HG03196 (cell line): ENCODE data around the gene RBPJ.

Source experiments
- ATAC-seq: cut with Tn5 transposase; IDR thresholded peaks from one replicate; pipeline ENCODE4 v1.9.1; 2021; ENCODE audit not compliant: unreplicated experiment

Gene RBPJ

DNA sequence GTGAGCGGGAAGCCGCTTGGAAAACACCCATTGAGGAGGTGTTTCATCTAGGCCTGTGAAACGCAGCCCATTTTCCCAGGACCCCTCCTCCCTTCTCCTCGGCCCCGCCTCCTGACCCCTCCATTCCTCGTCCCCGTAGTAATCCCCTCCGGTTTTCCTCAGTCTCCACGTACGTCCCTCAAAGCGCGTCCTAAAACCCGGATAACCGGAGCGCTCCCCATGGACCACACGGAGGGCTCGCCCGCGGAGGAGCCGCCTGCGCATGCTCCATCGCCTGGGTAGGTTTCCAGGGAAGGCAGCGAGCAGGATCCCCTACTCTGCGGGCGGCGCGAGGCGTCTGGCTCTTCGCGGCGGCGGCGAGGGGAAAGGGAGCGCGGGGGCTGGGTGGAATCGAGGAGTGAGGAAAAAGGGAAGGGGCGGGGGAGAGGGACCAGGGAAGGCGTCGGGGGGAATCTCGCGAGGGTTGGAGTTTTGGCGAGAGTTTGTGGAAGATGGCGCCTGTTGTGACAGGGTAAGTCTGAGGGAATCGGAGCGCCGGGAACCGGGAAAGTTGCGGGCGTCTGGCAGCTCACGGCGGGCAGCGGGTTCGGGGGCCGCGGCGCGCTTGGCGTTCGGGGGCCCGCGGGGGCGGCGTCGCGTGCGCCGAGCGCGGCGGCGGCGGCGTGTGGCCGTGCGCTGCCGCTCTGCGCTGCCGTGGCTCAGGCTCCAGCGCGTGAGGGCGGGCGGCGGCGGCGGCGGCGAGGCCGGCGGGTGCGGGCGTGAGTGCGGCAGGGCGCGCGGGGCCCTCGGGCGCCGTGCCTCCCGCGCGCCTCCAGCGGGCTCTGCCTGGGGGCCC is at the start of gene RBPJ:
RBPJ (plus strand) TSS at position 477 of the 835 bp plus-strand sequence; CDS start at position 492, 15 bp downstream.
- ATAC-seq: peak; percentile 15

DNA sequence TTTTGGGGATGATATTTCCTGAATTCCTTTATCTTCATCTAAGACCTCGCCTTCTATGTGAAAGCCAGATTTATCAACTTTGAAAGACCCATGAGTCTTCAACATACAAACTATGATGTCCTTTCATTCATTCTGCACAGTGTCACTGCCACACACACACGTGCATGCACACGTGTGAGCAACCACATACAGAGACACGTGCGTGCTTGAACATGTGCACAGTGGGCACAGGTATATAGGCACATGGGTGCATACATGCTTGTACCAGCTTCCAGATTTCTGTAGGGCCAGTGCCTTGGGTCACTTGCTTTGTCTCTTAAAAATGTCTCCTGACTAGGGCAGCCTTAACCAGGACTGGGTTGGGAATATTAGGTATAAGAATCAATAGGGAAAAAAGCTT is 49.1 kb upstream of the RBPJ start:
- ATAC-seq: no peak

DNA sequence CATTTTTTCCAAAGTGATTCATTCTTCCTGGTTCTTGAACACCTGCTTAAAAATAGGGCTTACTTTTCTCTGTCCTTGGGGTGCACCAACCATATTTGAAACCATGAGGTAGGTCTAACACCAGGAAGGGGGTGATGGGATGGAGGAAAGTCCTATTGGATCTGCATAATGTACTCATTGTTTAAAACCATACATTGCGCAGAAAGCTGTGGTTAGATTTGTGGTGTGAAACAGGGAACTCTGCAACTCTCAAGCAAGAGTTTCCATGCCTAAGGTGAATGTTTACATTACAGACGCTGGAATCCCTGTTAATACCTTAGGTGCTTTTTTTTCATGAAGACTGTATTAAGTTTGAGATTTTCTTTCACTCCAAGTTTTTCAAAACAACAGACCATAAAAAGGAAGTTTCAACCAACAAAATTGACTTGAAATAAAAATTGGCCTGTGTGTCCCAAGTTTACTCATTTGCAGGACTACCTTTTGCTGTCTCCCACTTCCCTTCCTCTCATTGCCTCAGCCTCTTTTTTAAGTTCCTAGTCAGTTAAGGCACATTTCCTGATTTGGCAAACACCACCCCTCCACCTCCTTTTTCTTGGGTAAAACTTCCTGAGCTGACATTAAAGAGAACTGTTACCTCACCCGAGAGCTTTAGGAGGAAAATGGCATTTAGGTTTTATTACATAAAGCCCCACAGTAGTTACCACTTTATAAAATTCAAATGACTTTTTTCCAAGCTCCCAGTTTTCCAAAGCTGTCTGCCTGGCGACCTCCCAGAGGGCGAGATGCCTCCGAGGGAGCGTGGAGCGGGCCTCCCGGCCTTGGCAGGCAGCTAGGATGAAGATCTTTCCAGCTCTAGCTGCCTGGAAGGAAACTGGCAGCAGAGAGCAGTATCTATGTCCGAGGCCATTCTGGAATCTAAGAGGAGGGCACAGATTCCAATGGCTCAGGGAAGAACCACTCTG is 47.9 kb upstream of the RBPJ start:
- no peak for ATAC-seq

DNA sequence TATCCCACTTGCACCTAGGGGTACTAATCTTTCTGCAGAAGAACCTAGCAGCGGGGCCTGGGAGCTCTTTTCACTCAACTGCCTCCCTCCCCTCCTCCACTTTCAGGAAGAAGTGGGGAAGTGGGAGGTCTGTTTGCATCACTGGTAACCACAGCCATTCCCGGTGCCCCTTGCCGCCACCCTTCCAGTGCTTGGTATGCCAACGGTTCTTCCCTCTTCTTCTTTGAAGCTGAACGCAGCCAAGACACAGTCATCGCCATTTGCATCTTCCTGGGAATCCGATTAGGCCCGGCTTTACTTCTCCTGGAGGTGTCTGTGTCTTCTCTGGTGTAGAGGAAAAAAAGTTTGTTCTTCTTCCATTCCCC is 47.2 kb upstream of the RBPJ start:
- no peak for ATAC-seq

DNA sequence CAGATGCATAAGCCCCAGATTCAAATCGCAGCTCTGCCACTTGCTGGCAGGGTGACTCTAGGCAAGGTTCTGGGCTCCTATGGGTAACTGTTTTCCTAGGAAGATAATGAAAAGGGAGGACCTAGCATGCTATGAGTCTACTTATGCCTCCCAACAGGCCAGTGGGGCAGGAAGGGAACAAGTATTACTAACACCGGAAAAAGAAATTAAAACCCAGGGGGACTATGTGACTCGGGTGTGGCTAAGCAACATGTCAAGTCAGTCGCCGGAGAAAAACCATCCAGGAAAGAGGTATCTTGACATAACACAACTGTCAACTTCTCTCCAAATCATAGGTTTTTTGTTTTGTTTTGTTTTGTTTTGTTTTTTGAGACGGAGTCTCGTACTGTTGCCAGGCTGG is 45.5 kb upstream of the RBPJ start:
- ATAC-seq: no peak

DNA sequence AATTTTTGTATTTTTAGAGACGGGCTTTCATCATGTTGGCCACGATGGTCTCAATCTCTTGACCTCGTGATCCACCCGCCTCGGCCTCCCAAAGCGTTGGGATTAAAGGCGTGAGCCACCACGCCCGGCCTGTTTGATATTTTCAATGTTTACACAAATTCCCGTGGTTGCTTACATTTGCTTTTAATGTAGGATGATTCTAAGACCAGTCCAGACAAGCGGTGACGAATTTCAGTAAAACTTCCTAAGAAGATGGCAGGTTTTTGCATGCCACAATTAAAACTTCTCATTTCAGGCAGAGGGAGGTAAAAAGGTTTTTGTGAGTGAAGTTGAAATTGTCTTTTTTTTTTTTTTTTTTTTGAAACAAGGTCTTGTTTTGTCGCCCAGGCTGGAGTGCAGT is 41.4 kb upstream of the RBPJ start:
- ATAC-seq: no peak

DNA sequence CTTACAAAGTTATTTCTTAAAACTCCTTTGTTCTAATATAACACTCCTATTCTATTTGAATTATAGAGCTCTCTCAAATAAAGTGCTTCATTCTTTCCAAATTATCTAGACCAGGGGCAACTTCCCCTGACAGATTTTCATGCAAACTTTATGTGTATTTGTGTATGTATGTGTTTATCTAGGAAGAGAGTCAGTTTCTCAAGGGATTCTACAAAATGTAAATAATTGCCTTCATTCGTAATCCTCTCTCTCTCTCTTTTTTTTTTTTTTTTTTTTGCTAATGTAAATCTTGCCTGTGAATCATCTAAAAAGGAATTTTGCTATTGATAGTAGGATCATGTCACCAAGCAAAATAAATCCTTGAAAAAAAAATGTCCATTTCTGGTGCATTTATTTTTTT is 38.9 kb upstream of the RBPJ start:
- no peak for ATAC-seq

DNA sequence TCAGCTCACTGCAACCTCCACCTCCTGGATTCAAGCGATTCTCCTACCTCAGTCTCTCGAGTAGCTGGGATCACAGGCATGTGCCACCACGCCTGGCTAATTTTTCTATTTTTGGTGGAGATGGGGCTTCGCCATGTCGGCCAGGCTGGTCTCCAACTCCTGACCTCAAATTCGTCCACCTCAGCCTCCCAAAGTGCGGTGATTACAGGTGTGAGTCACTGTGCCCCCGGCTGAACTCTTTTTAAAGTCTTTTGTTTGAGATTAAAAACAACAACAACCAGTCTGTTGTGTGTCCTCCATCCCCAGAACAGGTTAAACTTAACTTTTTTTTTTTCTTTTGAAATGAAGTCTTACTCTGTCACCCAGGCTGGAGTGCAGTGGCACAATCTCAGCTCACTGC is 36.3 kb upstream of the RBPJ start:
- ATAC-seq: no peak

DNA sequence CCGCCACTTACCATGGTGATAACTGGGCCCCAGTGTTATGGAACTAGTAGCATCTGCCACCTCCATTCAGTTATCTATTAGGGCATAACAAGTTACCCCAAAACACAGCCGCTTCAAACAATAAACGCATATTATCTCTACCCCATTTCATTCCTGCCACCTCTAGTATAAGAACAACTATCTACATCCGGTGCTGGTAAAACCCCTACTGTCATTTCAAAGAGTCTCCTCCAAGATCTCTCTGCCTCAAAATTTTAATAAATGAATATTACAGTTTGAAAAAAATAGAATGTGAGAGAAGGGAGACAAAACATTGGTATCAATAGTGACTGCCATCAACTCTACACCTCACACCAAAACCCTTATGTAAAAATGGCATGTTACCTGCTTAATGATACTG is 35.5 kb upstream of the RBPJ start:
- no peak for ATAC-seq

DNA sequence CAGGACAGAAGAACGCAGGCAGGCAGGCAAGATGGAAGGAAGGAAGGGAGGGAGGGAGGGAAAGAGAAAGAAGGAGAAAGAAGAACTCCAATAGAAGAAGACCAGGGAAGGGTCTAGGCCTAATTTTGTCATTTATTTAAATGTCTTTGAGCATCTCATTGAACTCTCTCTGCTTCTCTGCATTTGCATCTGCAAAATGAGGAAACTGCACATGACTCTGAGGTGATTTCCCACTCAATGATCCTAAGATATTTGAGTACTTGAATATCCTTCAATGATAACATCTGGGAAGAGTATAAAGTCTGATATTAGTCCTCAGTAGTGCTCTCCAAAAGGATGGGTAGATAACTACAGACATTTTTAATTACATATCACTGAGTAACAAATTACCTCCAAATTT is 33.1 kb upstream of the RBPJ start:
- no peak for ATAC-seq

DNA sequence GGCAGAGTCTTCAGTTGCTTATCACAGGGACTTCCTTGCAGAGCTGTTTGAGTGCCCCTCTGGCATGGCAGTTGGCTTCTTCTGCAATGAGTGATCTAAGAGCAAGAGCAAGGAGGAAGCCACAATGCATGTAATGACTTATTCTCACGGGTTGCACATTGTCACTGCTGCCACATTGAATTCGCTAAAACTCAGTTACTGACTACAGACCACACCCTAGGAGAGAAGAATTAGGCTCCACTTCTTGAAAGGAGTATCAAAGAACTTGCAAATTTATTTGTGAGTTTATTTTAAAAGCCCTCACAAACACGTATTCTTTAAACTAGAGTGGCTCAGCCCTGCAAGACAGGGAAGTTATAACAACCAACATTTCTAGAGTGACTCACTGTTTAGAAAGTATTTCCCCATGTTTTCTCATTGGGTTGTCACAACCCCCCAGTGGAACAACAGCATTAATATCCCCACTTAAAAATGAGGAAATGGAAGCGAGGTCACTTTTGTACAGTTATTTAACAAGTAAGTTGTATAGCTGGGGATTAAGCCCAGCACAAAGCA is 32.4 kb upstream of the RBPJ start:
- ATAC-seq: peak; percentile 90

DNA sequence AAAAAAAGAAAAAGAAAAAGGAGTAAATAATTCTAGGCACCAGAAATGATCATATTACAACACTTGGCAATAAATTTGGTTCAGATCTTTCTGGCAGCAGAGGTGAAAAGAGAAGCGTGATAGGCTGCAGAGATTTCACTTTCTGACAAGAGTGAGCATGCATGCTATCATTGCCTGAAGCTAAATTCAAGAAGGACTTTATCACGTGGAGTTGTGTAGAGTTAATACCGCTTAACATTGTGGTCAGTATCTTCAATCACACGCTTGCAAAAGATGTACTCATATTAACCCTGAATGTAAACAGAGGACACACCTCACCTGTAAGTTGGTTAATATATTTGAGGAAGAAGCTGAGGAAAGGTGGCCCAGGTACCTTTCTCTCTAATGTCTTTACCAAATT is 31.4 kb upstream of the RBPJ start:
- no peak for ATAC-seq

DNA sequence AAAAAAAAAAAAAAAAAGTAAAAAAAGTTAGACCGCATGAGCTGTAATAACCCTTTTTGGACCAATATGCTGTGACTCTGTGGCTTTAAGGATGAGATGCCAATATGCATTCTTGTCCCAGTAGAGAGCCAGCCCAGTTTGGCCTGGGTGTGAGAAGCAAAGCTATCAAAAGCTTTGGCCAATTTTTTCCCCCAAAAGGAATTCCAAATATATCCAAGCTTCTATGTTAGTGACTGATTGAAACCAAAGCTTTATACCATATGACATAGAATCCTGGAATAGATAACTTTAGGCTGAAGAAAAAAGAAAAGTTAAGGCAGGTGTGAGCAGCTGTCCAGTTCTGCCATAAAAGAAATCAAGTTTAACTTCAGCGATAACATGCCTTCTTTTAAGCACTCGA is 30.5 kb upstream of the RBPJ start:
- ATAC-seq: no peak

DNA sequence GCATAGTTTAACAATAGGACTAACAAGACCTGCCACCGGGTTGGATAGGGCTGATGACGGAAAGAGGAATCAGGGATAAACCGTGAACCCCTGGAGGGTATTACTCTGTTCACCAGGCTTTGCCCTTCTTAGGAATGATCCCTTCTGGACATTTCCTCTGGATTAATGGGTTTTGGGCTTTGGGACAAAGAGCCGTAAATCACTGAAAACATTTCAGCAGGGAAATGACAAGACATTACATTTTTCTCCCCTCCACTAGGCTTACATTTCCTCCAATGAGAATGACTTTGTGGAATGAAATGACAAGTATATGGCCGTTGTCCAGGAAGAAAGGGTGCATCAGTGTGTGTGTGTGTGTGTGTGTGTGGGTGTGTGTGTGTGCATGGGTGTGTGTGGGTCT is 25.9 kb upstream of the RBPJ start:
- ATAC-seq: no peak

DNA sequence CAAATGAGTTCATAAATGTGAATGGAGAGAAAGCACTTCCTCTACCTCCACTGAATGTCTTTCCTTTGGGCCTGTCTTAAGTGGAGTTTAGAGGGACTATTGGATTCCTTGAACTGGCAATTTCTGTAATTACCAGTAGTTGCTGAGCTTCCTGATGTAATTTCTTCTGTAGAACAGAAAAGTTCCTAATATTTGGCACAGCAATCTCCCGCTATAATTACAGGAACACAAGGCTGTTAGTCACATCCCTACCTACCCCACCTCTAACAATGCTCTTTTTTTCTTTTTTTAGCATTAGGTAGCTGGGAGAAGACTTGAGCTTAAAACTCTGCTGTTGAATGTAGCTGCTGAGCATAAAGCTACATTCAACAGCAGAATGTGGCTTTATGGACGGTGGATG is 24.8 kb upstream of the RBPJ start:
- ATAC-seq: no peak

DNA sequence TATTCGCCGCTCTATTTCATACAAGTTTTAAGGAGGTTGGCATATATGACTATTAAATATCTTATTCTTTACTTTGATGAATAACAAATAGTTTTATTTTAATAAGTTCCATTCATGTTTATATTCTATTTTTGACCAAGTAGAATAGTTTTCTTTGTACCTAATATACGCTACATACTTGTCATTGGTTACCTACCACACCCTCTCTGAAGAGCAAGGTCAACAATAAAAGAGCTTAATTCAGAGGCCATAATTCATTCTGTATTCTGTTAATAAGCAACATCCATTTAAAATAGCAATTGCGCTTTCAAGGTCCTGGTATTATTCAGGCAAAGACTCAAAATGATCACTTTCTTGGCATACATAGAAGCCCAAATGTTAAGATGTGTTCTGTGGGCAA is 24.3 kb upstream of the RBPJ start:
- ATAC-seq: no peak

DNA sequence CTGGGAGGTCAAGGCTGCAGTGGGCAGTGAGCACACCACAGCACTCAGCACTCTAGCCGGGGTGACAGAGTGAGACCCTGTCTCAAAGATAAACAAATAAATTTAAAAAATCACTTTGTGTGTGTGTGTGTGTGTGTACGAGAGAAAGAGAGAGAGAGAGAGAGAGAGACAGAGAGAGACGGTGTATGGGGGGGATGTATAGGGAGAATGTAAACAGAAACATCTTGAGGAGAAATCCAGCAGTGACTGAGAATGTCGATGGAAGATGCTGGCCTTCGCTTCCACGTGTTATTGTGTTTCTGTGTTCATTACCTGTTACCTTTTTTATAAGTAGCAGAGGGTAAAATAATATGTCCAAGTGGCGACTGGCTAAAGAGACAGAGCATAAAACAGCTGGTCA is 23.6 kb upstream of the RBPJ start:
- ATAC-seq: no peak

DNA sequence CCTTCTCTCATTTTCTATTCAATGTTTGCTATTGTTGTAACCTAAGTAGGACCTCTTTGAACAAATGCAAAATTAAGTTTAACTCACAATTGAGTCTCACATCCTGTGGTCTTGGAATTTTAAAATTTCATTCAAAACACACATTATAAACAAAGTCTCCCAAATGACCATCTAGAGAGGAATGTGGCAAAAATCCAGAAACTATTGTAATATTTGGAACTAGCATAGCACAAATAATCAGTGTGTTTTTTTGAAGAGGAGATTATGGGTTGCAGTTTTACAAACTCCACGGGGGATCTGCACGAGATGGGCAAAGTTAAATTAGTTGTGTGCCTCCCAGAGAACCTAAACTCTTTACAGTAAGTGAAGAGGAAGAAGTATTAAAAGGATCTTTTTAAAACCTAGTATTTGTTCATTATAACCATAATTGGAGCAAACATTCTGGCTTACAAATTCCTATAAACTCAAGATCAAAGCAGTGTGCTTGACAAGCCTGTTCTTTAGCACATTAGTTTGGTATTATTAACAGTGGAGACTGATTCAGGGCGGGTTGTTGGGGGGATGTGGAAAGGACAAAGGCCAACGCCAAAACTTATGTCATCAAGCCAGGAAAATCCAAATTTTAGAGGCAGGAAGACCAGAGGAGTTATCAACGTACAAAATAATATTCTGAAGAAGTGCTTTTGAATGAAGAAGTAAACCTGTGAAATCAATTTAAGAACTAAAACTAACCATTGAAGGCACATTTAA is 22.4 kb upstream of the RBPJ start:
- ATAC-seq: no peak

DNA sequence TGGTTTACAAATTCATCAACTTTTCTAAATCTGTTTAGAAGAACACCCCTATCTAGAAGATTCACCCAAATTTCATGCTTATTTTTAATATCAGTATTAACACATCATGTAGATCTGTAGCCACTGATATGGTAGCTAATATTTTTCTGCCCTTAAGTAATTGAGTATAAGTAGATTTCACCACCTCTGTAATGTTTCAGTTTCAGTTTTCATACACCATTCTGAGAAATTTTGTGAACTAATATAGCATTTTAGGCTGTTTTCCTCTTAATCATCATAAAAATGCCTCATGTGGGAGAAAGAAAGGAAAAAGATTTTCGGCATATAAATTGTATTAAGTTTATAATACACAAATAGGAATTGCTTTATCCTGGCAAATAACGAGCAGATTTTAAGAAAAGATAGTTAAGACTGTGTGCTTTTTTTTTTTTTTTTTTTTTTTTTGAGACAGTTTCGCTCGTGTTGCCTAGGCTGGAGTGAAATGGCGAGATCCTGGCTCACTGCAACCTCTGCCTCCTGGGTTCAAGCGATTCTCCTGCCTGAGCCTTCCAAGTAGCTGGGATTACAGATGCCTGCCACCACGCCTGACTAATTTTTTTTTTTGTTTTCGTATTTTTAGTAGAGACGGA is 21.4 kb upstream of the RBPJ start:
- no peak for ATAC-seq
